ENCODE measurements around the gene RFLNA.

DNA sequence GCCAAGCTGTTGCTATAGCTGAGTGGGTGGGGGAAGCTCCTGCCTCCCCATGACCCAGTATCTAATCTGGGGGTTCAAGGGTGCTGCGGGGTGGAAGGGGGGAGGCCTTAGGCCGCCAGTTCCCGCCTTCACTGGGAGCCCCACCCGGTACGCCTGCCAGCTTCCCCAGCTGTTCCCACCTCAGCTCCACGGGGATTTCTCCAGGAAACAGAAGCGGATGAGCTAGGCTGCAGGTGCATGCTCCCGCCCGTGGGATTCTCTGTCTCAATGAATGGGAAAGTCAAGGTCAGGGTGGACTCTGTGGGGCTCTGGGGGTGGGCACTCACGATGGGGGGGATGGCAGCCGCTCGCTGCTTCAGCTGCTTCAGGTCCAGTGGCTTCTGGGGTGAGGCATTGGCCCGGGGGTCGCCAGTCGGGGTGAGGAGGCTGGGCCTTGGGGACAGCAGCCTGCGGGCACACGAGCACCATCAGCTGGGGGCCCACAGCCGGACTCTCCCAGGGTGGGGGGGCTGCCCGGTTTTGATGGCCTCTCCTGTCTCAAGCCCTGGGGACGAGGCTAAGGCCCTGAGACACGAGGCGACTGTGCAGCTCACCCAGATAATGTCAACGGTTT is 68.6 kb downstream of the RFLNA start:
- TF ChIP-seq, protein P1, sequence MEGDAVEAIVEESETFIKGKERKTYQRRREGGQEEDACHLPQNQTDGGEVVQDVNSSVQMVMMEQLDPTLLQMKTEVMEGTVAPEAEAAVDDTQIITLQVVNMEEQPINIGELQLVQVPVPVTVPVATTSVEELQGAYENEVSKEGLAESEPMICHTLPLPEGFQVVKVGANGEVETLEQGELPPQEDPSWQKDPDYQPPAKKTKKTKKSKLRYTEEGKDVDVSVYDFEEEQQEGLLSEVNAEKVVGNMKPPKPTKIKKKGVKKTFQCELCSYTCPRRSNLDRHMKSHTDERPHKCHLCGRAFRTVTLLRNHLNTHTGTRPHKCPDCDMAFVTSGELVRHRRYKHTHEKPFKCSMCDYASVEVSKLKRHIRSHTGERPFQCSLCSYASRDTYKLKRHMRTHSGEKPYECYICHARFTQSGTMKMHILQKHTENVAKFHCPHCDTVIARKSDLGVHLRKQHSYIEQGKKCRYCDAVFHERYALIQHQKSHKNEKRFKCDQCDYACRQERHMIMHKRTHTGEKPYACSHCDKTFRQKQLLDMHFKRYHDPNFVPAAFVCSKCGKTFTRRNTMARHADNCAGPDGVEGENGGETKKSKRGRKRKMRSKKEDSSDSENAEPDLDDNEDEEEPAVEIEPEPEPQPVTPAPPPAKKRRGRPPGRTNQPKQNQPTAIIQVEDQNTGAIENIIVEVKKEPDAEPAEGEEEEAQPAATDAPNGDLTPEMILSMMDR (IDR thresholded peaks at IDR 0.05; ENCODE audit: poor library complexity, severe bottlenecking) = no peak
- TF ChIP-seq EZH2 (IDR thresholded peaks at IDR 0.05; ENCODE audit: borderline replicate concordance, insufficient read depth, low read length, poor library complexity, severe bottlenecking) = no peak
- TF ChIP-seq RAD21 (conservative IDR thresholded peaks at IDR 0.05) = no peak
